GM21360 (cell line): ENCODE measurements around the gene COL10A1.

Source experiments
- ATAC-seq: cut with Tn5 transposase; IDR thresholded peaks from one replicate; pipeline ENCODE4 v1.9.1; 2021; ENCODE audit warnings: mild to moderate bottlenecking, moderate library complexity; ENCODE audit not compliant: unreplicated experiment

Gene COL10A1

DNA sequence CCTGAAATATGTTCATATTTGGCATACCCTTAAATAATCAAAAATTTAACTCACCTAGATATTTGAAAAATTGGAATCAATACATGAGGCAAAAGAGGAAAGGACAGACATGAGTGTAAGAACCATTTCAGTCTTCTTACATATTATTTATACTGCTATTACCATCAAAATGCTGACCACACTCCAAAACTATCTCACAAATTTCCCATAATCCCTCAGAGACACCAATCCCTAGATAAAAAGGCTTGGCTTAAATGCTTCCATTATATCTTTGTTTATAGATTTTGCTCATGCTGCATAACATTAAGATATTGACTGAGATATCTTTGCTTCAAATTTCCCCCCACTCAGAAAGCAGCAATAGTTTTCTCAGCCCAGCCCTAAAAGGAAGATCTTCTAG lies 37.0 kb downstream of the COL10A1 start:
- ATAC-seq: no peak

DNA sequence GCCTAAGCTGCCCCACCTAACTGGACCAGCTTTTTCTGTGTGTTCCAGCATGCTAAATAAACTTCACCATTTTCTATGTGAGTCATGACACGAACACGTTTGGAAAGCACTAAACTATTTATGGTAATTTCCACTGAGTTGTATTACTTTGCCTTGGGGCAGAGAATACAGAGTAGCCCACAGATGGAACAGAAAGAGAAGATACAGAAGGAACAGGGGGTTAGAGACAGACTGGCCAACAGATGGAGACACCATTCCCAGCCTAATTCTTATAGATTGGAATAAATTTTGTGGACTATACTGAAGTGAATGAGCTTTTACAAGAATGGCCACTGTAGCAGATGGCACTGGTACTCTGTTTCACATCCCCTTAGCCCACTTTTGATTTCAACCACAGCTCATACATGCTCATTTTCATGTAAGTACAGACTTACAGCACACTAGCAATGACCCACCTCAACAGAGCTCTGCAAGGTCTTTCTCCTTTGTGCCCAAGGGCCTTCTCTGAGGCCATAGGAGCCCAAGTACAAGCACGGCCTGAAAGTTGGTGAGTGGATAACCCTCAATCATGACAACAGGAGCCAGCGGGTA lies 38.4 kb downstream of the COL10A1 start:
- peak; percentile 95 for ATAC-seq

DNA sequence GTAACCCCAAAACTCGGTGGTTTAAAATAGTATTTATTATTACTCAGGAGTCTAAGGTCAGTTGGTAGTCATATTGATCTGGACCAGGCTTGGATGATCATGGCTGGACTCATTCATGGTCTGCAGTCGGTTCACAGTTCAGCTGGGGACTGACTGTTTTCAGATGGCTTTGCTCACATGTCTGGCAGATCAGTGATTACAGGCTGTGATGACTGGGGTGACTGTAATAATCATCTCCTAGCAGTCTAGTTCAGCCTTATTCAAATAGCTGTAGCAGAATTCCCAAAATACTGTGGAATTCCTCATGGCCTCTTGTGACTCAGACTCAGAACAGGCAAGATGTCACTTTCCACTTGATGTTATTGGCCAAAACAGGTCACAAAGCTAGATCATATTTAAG lies 41.6 kb downstream of the COL10A1 start:
- no peak for ATAC-seq

DNA sequence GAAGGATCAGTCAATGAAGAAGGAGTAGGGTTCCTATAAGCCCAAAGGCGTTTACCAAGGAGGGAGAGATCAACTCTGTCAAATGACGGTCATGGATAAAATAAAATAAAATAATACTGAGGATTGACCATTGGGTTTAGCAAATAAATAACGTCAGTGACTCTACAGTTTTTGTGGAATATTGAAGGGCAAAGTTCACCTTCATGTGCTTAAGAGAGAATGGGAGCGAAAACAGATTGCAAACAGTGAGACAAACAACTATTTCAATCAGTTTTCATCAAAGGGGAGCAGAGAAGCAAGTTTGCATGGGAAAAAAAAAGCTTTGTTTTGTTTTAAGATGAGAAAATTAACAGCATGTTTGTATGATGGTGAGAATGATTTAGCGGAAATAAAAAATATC lies 42.9 kb downstream of the COL10A1 start:
- no peak for ATAC-seq

DNA sequence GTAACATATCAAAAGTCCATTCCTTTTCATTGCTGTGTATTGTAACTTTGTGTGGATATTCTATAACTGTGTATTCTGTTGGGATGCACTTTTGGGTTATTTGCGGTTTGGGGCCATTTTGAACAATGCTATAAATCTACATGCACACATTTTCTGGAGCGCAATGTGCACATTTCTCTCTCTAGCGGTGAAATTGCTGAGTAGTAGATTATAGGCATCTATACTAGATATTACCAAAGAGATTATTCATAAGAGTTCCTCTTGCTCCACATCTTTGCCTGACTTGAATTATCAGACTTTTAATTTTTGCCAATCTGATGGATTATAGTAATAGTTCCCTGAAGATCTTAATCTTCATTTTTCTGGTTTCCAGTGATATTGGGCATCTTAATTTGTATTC lies 47.0 kb downstream of the COL10A1 start:
- no peak for ATAC-seq

DNA sequence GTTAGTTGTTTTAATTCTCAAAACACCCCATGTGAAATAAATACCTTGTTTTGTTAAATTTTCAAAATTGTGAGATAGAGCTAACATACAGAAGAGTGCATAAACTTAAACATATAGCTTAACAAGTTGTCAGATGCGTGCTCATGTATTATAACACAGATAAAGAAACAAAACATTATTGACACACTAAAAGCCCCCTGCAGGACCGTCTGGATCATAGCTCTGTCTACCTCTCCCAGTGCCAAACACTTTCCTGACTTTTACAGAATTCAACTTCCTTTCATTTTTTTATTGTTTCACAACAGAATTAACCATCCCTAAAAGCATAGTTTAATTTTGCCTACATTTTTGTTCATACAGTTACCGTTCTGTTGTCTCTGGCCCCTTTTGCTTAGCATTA lies 47.4 kb downstream of the COL10A1 start:
- no peak for ATAC-seq

DNA sequence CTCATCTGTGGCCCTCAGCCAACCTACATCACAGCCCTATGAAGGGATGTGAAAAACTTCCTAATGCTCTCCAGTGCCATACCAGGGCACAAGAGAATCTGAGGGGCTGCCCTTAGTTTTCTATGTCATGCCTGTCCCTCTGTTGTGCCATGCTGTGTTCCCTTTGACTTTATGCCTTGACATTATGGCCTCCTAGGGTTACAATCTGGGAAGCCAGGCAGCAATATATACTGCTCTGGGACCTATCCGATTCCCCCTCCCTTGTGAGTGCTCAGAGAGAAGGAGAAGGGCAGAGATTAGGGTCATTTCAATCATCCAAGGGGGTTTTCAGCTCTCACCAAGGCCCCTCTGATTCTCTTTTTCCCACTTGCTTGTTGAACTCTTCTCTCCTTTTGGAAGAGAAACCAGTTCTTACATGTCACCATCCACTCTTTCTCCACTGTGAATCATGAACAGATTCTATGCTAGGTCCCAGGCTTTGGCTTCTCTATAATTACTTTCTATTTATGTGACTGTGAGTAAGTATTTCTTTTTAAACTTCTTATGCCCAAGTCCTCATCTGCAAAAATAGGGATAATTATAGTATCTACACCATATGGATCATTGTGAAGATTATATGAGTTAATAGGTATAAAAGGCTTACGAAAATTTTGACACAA lies 51.1 kb downstream of the COL10A1 start:
- ATAC-seq: no peak

DNA sequence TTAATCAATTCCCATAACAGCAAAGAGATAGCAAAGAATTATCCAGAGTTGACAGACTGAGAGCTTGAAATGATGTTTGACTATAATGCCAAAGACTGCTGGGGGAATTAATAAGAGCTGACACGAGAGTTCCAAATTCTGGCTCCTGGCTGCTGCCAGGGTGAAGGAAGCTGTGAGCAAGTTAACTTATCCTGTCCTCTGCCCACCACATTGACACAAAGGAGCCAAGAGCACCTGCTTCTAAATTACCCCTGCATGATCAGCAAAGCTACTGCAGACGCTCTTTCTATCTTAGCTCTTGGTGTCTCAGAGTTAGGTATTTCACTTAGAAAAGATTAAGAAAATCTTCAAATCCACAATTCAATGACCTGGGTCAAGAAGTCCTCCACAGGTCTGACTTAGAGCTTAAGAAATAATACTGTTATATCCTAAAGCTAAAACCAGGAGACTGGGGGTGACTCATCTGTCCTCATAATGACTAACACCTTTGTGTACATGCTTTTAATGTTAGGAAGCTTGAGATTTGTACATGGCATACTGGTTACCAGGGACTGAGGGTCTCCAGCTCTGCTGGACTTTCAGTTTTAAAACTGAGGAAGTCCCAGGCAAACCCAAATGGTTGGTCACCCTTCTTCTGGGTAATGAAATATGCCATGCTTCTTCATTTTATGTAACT lies 52.0 kb downstream of the COL10A1 start:
- no peak for ATAC-seq

DNA sequence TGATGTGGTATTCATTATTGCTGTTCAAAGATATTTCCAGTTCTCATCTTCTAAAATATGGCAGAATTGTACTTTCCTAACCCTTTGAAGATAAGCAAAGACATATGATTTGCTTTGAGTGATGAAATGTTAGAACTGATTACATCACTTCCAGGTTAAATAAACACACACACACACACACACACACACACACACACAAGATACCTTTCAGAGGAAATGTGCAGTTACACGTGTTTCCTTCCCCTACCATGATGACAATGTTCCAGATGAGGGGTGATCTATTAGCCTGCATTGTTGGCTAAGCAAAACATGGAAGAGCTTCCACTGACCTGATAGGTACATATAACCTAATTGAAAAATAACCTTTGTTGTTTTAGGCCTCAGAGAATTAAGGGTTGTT lies 53.6 kb downstream of the COL10A1 start:
- no peak for ATAC-seq

DNA sequence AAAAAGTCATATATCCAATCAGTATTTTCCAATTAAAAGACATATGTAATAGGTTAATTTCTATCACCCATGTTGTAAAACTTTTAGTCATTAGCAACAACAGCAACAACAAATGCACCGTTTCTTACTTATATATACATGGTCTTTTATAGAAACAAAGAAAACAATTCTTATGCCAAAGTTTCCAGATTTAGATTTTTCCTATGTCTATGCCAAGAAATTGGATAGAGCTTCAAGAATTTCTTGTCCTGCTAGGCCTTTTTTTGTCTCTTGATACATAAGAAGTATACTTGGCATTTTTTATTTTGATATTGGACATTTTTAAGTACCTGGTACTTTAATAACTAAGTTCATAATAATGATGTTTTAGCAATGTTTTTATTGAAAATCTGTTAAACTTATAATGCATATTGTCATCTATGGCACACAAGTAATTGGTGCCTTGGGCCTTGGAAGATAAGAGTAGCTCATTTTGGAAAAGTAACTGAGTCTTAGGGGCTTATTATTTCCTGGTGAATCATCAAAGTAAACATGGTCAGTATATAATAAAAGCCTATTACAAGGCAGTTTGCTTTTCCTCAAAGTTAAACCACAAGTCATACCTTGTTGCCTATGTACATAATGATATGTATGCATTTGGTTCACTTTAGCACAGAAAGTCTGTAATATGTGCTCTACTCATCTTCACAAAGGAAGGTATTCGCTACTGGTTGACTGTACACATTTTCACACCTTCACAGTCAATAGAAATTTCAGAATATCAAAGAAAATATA lies 55.1 kb downstream of the COL10A1 start:
- no peak for ATAC-seq

DNA sequence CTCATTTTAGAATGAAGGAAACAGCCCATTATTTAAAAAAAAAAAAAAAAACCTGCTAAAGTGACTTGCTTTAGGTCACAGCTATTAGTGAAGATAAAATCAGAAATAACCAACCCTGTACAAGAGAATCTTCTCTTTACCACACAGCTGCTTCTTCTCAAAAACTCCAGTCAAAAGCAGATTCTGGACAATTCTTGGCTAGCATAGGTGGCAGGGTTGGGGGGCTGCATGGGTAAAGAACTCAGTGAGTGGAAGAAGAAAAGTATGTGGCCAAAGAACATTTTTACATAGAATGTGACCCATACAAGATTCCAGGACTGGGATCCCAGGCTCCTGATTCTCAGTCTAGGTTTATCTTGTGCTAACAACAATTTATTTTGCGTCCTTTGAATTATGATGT lies 55.8 kb downstream of the COL10A1 start:
- no peak for ATAC-seq
